Loucy (cell line): ENCODE measurements around the gene HOXC13.
A peak's percentile ranks its signal among the peaks of the same experiment; 100 is the strongest.

ENCODE experiments used
- CTCF ChIP-seq: fragments of 200-600 bp; sonication (generic); conservative IDR thresholded peaks from 2 replicates; pipeline ENCODE4 v1.5.1; 2014; ENCODE audit warnings: mild to moderate bottlenecking, antibody characterized with exemption, low read length
- EZH2phosphoT487 ChIP-seq: fragments of 200-600 bp; IDR thresholded peaks from 2 replicates; pipeline ENCODE4 v1.6.1; 2018; ENCODE audit warnings: antibody characterized with exemption, mild to moderate bottlenecking, moderate library complexity, borderline replicate concordance

GRCh38 chr12:53984901-53985691, 46.5 kb downstream of the HOXC13 start, which contains the start of gene HOXC10:
- TF ChIP-seq CTCF (peak; percentile 76), EZH2phosphoT487 (no peak)
